Measurements from ENCODE around the gene SEC22A.

Gene SEC22A

DNA sequence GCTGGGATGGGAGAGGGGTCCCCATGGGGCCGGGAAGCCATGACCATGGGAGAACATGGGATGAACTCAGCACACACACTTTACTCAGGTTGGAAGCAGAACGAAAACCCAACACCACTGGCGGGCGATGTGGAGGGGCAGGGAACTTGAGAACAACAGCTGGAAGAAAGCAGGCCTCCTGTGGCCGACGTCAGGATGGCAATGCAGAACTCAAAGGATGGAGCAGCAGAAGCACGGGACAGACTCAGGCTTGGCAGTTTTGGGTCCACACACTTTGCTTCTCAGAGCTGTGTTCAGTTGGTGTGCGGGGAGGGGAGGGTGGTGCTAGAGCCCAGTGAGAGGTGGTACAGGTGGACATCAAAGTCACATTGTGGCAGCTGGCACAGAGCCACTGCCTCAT, 80.7 kb downstream of the SEC22A start:
- TF ChIP-seq, protein P1, sequence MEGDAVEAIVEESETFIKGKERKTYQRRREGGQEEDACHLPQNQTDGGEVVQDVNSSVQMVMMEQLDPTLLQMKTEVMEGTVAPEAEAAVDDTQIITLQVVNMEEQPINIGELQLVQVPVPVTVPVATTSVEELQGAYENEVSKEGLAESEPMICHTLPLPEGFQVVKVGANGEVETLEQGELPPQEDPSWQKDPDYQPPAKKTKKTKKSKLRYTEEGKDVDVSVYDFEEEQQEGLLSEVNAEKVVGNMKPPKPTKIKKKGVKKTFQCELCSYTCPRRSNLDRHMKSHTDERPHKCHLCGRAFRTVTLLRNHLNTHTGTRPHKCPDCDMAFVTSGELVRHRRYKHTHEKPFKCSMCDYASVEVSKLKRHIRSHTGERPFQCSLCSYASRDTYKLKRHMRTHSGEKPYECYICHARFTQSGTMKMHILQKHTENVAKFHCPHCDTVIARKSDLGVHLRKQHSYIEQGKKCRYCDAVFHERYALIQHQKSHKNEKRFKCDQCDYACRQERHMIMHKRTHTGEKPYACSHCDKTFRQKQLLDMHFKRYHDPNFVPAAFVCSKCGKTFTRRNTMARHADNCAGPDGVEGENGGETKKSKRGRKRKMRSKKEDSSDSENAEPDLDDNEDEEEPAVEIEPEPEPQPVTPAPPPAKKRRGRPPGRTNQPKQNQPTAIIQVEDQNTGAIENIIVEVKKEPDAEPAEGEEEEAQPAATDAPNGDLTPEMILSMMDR (IDR thresholded peaks at IDR 0.05; ENCODE audit: insufficient read depth, low read depth, low read length, missing control alignments), result no peak
- H3K4me3 ChIP-seq (ENCODE audit: low read depth, low read length), result no peak overlapping the region
- DNase-seq (ENCODE audit: low read depth), result no peak

DNA sequence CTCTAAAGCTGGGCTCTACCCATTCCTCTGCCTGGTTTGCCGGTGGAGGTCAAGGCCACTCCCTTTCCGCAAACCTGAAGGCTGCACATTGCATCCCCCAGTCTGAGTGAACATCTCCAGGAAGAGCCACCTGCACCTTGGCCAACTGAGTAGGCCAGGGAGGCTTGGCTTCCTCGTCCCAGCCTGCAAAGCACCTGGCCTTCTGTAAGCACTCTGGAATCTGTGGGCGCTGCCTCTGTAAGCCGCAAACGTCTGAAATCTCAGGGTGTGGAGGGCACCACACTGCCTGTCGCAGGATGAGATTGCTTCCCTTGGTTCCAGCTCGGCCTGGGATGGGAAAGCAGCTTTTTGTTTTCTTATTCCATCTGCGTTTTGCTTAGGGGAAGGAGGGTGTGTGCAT, 81.3 kb downstream of the SEC22A start:
- H3K4me3 ChIP-seq (ENCODE audit: low read depth, low read length), result no peak overlapping the region
- DNase-seq (ENCODE audit: low read depth), result no peak
- TF ChIP-seq, protein P1 (IDR thresholded peaks at IDR 0.05; ENCODE audit: insufficient read depth, low read depth, low read length, missing control alignments), result no peak

GRCh38 chr3:123283657-123284398, 82.1 kb downstream of the SEC22A start:
- no peak overlapping the region for H3K4me3 ChIP-seq (ENCODE audit: low read depth, low read length)
- TF ChIP-seq, protein P1 (IDR thresholded peaks at IDR 0.05; ENCODE audit: insufficient read depth, low read depth, low read length, missing control alignments), result no peak
- no peak for DNase-seq (ENCODE audit: low read depth)

DNA sequence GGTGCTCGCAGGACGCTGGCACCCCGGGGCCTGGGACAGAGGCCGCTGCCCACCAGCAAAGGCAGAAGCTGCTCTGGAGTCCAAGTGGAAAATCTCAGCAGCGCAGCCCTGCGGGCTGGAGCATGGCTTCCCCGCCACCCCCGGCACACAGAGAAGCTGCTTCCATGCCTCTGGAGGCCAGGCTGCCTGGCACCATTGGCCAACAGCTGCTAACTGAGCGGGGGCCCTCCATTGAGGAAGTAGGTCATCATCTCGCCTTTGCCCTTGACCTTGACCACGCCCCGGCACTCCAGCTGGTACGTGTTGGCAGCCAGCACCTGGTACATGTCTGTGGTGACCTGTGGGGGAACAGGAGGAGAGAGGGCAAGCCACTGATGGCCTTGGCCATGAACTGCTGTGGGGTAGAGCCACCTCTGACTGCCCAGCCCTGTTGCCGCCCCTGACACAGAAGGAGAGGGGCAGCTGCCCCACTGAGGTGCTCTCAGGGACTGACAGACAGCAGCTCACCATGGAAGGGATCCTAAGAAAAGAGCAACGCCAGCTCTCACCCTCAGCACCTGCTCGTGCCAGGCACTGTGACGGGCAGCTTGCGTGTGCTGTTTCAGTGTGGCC, 82.8 kb downstream of the SEC22A start:
- H3K4me3 ChIP-seq (ENCODE audit: low read depth, low read length), result no peak overlapping the region
- no peak for DNase-seq (ENCODE audit: low read depth)
- TF ChIP-seq, protein P1 (IDR thresholded peaks at IDR 0.05; ENCODE audit: insufficient read depth, low read depth, low read length, missing control alignments), result no peak

GRCh38 chr3:123285066-123285465, 83.3 kb downstream of the SEC22A start:
- TF ChIP-seq, protein P1 (IDR thresholded peaks at IDR 0.05; ENCODE audit: insufficient read depth, low read depth, low read length, missing control alignments), result no peak
- DNase-seq (ENCODE audit: low read depth), result no peak
- no peak overlapping the region for H3K4me3 ChIP-seq (ENCODE audit: low read depth, low read length)

DNA sequence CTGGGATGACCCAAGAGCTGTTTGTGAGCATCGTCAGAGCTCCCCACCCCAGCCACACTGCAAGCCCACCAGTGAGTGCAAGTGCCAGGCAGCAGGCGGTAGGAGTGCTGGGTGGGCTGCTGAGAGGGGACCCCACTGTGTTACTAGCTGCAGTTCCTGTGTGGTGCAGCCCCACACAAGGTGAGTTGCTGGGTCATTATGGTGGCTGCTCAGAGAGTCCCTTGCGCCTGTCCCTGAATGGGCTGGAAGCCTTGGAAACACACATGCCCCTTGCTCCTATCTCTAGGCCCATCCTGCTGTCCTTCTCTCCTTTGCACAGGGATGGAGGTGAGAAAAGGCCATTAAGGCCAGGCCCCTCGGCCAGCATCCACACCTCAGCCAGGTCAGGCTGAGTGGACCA, 83.7 kb downstream of the SEC22A start:
- DNase-seq (ENCODE audit: low read depth), result no peak
- TF ChIP-seq, protein P1 (IDR thresholded peaks at IDR 0.05; ENCODE audit: insufficient read depth, low read depth, low read length, missing control alignments), result no peak
- no peak overlapping the region for H3K4me3 ChIP-seq (ENCODE audit: low read depth, low read length)
